B cell (primary cell): ENCODE results near the gene ASPG.

Experiments used
- CTCF ChIP-seq: fragments of 200-600 bp; IDR thresholded peaks from one replicate; pipeline ENCODE4 v1.8.0; 2022; ENCODE audit warnings: antibody characterized with exemption, mild to moderate bottlenecking
- EZH2 ChIP-seq: IDR thresholded peaks from 2 replicates; pipeline ENCODE4 v1.6.1; 2012; ENCODE audit warnings: borderline replicate concordance, low read depth, mild to moderate bottlenecking, moderate library complexity, low read length; ENCODE audit not compliant: insufficient read depth, poor library complexity, severe bottlenecking

GRCh38 chr14:104040539-104040938, 45.0 kb upstream of the ASPG start:
- TF ChIP-seq CTCF (no peak), EZH2 (no peak)
